Stimulated activated naive B cell treated with anti-CD40 and anti-IgM and Interleukin-4, amounts not matched to agents 10 μg/mL and 1 μg/mL and 100 μg/mL, for 72 hours (primary cell): ENCODE data around the gene DCN.
"Not testable (repeated sequence)": the region's sequence is repeated elsewhere in the genome, so short reads cannot be mapped to it uniquely, and the experiment has no call there.

ENCODE experiments used
- ATAC-seq, 2 donors: fragments of 150-1000 bp; cut with Tn5 transposase; replicated peaks; 2 replicates each; pipeline ENCODE4 v1.10.0; 2021; ENCODE audit warnings: moderate library complexity in 1 of 2
- DNase-seq: peaks from one replicate; pipeline ENCODE4 v3.0.0; 2021
- H3K27ac Mint-ChIP-seq: one replicate; pipeline ENCODE4 v1.8.0; 2022; ENCODE audit warnings: mild to moderate bottlenecking, mixed read lengths
- H3K27me3 Mint-ChIP-seq, 2 donors: one replicate each; pipeline ENCODE4 v1.8.0; 2022; ENCODE audit warnings: mixed read lengths in 2 of 2
- H3K36me3 Mint-ChIP-seq, 2 donors: one replicate each; pipeline ENCODE4 v1.8.0; 2022; ENCODE audit warnings: mixed read lengths in 2 of 2, mild to moderate bottlenecking in 1 of 2
- H3K4me1 Mint-ChIP-seq, 2 donors: one replicate each; pipeline ENCODE4 v1.8.0; 2022; ENCODE audit warnings: mixed read lengths in 2 of 2, mild to moderate bottlenecking in 1 of 2
- H3K4me3 Mint-ChIP-seq, 2 donors: one replicate each; pipeline ENCODE4 v1.8.0; 2022; ENCODE audit warnings: mild to moderate bottlenecking in 2 of 2, mixed read lengths in 2 of 2, moderate library complexity in 1 of 2
- H3K9me3 Mint-ChIP-seq, 2 donors: one replicate each; pipeline ENCODE4 v1.8.0; 2022; ENCODE audit warnings: mixed read lengths in 2 of 2, mild to moderate bottlenecking in 1 of 2

Gene DCN, protein sequence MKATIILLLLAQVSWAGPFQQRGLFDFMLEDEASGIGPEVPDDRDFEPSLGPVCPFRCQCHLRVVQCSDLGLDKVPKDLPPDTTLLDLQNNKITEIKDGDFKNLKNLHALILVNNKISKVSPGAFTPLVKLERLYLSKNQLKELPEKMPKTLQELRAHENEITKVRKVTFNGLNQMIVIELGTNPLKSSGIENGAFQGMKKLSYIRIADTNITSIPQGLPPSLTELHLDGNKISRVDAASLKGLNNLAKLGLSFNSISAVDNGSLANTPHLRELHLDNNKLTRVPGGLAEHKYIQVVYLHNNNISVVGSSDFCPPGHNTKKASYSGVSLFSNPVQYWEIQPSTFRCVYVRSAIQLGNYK

DNA sequence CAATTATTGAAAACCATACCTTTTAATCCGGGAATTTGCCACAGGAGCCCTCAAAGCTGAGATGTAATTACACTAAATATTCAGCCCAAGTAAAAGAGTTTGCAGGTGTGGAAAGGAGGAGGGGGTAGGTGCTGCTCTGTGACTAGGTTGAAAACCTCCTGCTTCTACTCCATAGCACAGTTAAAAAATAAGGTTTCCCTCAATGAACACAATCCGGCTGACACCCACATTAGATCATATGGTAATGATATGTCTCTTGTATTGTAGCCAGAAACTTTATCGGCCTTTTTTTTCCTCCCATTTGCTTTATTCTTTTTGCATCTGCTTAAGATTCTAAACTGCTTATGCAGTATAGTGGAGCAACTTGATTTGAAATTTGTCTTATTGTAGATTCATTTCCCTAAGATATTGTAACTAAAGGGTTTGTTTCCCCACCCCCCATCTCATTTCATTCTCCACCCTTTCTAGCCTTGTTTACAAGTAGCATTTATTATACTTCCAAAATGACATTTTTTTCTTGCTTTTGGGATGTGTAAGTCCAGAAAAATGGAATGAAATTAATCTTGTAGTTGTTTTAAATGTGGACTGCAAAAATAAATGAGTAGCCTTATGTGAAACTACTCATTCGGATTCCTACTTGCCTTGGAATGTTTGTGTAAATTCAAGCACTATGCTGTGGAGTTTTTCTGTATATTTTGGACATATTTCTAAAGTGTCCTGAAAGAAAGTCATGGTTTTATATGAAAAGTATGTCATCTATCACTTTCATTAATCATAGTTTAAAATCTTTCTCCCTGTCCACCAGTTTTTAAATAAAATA lies at the start of gene DCN:
TSS of gene DCN (minus strand) at position 182 of the 820 bp plus-strand sequence. CDS start 4,265 bp downstream, outside the sequence.
- ATAC-seq = no peak
- no peak for DNase-seq
- Mint-ChIP-seq H3K4me3 (no peak within 1 kb of the TSS), H3K27me3 (no peaks in the 10 kb centered on the region), H3K9me3 (no peaks in the 10 kb centered on the region), H3K36me3 (no peaks in the 10 kb centered on the region), H3K27ac (no peak within 1 kb of the TSS), H3K4me1 (no peaks in the 10 kb centered on the region)

DNA sequence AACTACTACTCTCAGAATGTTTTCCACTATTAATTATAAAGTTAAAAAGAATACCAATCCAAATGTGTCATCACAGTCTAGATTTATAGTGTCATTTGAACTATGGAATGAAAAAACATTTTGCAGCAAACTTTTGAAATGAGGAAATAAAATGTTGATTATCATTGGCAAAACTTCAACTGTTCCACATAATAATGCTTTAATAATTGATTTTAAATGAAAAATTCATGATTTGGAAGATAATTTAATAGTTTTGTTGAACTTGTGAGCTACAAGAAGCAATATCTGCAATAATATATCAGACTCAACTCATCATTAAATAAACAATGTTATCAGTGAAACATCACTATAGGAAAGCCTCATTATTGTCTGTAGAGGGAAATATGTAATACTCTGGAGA lies 48.2 kb upstream of the DCN start:
- Mint-ChIP-seq H3K27ac (no peak overlapping the region), H3K27me3 (peaks cover 0 to 10% of the 10 kb centered on the region in 2 donors), H3K36me3 (no peaks in the 10 kb centered on the region), H3K9me3 (peaks cover 0 to 2% of the 10 kb centered on the region in 2 donors), H3K4me1 (no peaks in the 10 kb centered on the region), H3K4me3 (no peak overlapping the region)
- ATAC-seq (no peak), DNase-seq (no peak)

DNA sequence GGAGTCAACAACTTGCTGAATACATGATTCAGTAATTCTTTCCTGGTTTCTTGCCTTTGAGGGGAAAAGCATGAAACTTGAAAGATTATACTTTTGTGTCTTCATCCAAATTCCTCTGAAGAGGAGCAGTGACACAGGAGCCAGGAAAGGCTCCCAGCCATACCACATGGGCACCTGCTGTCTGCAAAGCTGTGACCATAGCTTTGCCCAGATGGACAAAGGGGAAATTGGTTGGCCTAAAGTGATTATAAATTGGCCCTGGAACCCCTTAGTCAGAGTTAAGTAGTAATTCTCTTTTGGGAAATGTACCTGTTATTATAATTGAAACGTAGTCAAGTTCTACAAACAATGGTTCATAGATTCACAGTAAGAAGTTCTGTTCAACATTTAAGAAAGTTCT lies 44.3 kb upstream of the DCN start:
- H3K27ac Mint-ChIP-seq = no peak overlapping the region
- H3K36me3 Mint-ChIP-seq = no peaks in the 10 kb centered on the region
- H3K9me3 Mint-ChIP-seq = no peaks in the 10 kb centered on the region
- no peak overlapping the region for H3K4me3 Mint-ChIP-seq
- H3K4me1 Mint-ChIP-seq = no peaks in the 10 kb centered on the region
- ATAC-seq (no peak), DNase-seq (no peak)
- peaks cover 0 to 10% of the 10 kb centered on the region in 2 donors for H3K27me3 Mint-ChIP-seq

DNA sequence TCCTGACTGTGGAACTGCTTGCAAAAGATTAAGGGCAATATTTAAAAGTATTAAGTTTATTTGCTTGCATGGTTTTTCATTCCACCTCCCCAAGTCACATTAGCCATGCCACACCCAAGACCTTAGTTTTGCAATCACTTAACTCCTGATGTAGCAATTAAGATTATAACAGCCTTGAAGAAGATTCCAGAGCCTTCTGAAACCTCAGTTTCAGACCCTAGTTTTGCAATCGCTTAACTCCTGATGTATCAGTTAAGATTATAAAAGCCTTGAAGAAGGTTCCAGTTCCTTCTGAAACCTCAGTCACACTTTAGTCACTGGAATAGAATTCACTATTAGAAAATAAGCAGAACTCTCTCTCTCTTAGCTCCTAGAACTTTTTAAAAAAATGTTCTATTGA lies 42.7 kb upstream of the DCN start:
- no peak overlapping the region for H3K4me3 Mint-ChIP-seq
- H3K27me3 Mint-ChIP-seq = peaks cover 0 to 10% of the 10 kb centered on the region in 2 donors
- no peaks in the 10 kb centered on the region for H3K36me3 Mint-ChIP-seq
- H3K27ac Mint-ChIP-seq = no peak overlapping the region
- no peaks in the 10 kb centered on the region for H3K4me1 Mint-ChIP-seq
- ATAC-seq (no peak), DNase-seq (no peak)
- H3K9me3 Mint-ChIP-seq = no peaks in the 10 kb centered on the region

DNA sequence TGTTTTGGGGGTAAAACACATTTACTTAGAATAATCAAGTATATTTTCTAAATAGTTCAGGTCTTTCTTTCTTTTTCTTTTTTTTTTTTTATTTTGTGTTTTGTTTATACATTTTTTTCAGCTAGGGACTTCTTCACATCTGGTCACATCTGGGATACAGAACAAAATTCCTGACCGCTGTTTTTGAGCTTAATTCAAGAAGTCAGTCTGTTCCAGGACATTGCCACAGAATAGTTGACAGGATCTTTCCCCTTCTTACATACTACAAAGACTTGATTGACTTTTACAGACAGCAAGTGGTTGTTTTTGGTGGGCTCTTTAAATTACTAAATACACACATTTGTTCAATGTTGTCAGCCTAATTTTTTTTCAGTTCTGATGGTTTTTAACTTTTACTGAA lies 41.8 kb upstream of the DCN start:
- ATAC-seq (no peak), DNase-seq (no peak)
- H3K27ac Mint-ChIP-seq = no peak overlapping the region
- no peak overlapping the region for H3K4me3 Mint-ChIP-seq
- no peaks in the 10 kb centered on the region for H3K4me1 Mint-ChIP-seq
- no peaks in the 10 kb centered on the region for H3K9me3 Mint-ChIP-seq
- H3K36me3 Mint-ChIP-seq = no peaks in the 10 kb centered on the region
- H3K27me3 Mint-ChIP-seq = peaks cover 0 to 10% of the 10 kb centered on the region in 2 donors

DNA sequence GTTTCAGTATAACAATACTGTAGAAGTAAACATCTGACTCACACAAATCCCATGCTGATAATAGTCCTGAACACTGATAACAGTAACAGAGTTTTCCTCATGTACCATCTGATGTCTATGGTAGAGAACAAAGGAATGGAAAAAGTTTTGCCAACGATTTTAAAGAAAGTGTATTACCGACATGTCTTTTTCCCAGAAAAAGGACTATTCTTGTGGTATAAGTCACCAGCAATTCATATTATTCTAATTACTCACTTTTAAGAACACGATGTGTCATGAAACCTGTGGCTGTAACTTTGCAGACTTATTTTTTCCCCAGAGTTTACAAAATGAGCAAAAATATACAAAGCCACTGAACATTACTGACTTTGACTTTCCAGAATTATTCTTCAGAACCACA lies 40.1 kb upstream of the DCN start:
- Mint-ChIP-seq H3K36me3 (no peaks in the 10 kb centered on the region), H3K27ac (no peak overlapping the region), H3K27me3 (peaks cover 0 to 5% of the 10 kb centered on the region in 2 donors), H3K4me1 (no peaks in the 10 kb centered on the region), H3K9me3 (no peaks in the 10 kb centered on the region), H3K4me3 (no peak overlapping the region)
- no peak for ATAC-seq
- DNase-seq = no peak

DNA sequence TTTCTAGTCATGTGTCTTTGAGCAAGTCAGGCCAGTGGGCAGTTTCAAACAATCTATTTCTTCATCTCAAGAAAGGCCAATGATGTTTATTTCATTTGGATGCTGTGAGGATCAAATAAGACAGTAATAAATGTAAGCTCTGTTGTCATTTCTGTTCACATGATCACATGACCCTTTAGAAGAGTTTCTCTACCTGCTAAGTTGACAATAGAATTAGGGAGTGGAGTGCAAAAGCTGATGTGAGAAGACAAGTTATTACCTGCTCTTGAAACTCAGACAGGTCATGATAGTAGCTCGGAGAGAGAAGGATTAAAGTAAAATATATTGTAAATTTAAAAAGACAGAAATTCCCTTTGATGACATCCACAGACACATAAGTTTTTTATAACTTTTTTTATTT lies 37.3 kb upstream of the DCN start:
- H3K4me3 Mint-ChIP-seq = no peak overlapping the region
- no peak for ATAC-seq
- H3K27me3 Mint-ChIP-seq = no peaks in the 10 kb centered on the region

DNA sequence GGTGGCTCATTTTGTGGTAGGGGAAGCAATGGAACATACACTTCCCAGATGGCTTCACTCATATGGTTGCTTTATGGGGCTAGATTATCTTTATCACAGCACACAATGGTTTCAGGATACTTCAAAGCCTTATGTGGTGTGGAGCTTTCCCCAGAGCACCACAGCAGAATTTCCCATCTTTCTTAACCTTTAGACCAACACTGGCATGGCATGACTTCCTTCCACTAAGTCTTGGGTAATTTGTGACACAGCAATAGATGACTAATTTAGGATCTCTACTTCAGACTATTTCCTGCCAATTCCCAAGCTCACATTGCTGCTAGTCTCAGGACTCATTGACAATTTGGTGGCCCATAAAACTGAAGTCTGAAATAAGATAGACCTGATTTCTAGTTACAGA lies 36.9 kb upstream of the DCN start:
- Mint-ChIP-seq H3K27ac (no peak overlapping the region), H3K27me3 (no peaks in the 10 kb centered on the region), H3K4me3 (no peak overlapping the region), H3K4me1 (no peaks in the 10 kb centered on the region), H3K36me3 (no peaks in the 10 kb centered on the region), H3K9me3 (no peaks in the 10 kb centered on the region)
- no peak for DNase-seq
- ATAC-seq = no peak

More for the DNA sequence above, 37.3 kb upstream of the DCN start:
- Mint-ChIP-seq H3K9me3 (no peaks in the 10 kb centered on the region), H3K4me1 (no peaks in the 10 kb centered on the region), H3K36me3 (no peaks in the 10 kb centered on the region), H3K27ac (no peak overlapping the region)
- no peak for DNase-seq

DNA sequence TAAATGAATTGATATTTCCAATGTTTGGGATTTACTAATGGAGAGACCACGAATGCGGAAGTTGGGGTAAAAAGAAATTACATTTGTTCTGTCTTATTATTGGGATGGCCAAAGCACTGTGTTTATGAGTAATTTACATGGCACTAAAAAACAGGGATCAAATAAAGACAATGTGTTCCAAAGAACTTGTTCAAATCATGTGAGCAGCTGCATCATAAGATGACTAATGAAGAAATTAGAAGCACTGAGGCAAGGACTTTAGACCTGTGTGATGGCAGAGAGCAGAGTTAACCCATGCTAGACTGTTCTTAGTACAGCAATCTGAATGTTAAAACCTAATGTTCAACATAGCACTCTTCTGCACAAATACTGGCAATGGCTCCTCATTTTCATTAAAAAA lies 34.3 kb upstream of the DCN start:
- Mint-ChIP-seq H3K4me1 (no peaks in the 10 kb centered on the region), H3K4me3 (no peak overlapping the region), H3K27me3 (no peaks in the 10 kb centered on the region), H3K9me3 (peaks cover 0 to 5% of the 10 kb centered on the region in 2 donors), H3K36me3 (no peaks in the 10 kb centered on the region), H3K27ac (no peak overlapping the region)
- ATAC-seq (no peak), DNase-seq (no peak)

DNA sequence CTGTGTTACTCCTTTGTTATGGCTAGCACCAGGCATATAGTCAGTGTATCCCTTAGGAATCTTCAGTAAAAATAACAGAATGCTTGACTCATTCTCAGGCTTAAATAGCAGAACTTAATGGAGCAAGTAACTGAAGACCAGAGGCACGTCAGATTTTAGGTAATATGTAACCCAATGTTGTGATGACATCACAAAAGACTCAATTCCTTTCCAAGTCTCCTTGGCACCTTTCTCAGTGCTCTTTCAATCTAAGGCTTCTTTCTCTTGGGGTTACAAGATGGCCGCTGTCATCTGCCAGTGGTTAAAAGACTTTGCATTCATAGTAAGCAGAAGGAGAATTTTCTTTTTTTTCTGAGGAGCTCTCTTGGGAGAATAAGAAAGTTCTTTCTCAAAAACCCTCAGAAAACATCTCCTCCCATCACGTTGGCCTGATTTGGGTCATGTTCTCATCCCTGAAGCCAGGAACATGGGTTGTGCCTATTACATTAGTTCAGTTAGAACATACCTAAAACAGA lies 33.4 kb upstream of the DCN start:
- DNase-seq = no peak
- no peak overlapping the region for H3K4me3 Mint-ChIP-seq
- no peaks in the 10 kb centered on the region for H3K36me3 Mint-ChIP-seq
- H3K27me3 Mint-ChIP-seq = no peaks in the 10 kb centered on the region
- no peak overlapping the region for H3K27ac Mint-ChIP-seq
- H3K9me3 Mint-ChIP-seq = peaks cover 0 to 5% of the 10 kb centered on the region in 2 donors
- ATAC-seq = no peak
- H3K4me1 Mint-ChIP-seq = no peaks in the 10 kb centered on the region

DNA sequence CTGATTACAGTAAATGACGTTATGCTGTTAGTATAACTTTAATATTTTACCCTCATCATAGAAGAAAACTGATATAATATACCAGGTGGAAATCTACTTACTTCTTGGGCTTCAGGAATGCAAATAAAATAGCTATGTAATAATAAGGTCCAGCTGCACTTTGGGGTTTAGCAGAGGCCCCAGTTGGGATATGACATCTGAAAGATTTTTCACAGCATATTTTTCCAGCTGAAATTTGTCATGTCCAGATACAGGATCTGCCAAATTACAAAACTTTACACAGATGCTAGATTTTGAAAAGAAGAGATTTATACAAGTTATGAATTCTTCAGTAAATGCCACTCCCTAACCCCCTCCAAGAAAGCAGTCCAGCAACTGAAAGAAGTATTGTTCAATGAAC lies 29.2 kb upstream of the DCN start:
- no peak overlapping the region for H3K4me3 Mint-ChIP-seq
- DNase-seq = no peak
- H3K4me1 Mint-ChIP-seq = no peaks in the 10 kb centered on the region
- no peaks in the 10 kb centered on the region for H3K36me3 Mint-ChIP-seq
- peaks cover 0 to 7% of the 10 kb centered on the region in 2 donors for H3K9me3 Mint-ChIP-seq
- no peaks in the 10 kb centered on the region for H3K27me3 Mint-ChIP-seq
- no peak overlapping the region for H3K27ac Mint-ChIP-seq
- ATAC-seq = no peak

DNA sequence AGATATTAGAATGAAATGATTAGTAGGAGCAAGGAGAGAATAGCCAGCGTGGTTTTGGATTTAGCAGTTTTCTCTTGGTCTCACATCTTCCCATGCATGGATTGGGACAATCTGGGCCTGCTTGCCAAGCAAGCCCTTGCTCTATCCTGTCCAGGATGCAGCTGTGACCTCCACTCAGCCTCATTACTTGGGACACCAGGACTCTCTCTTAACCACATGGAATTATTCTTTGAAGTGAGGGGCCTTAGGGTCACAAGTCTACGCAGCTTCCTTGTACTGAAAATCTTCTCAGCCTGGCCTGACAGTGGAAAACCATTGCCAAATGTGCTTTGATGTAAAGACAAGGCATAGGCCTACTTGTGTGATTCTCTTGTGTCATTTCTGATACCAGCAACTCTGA lies 28.0 kb upstream of the DCN start:
- no peaks in the 10 kb centered on the region for H3K36me3 Mint-ChIP-seq
- DNase-seq (no peak), ATAC-seq (no peak)
- H3K27me3 Mint-ChIP-seq = no peaks in the 10 kb centered on the region
- H3K4me1 Mint-ChIP-seq = no peaks in the 10 kb centered on the region
- no peak overlapping the region for H3K27ac Mint-ChIP-seq
- H3K9me3 Mint-ChIP-seq = peaks cover 0 to 8% of the 10 kb centered on the region in 2 donors
- no peak overlapping the region for H3K4me3 Mint-ChIP-seq

DNA sequence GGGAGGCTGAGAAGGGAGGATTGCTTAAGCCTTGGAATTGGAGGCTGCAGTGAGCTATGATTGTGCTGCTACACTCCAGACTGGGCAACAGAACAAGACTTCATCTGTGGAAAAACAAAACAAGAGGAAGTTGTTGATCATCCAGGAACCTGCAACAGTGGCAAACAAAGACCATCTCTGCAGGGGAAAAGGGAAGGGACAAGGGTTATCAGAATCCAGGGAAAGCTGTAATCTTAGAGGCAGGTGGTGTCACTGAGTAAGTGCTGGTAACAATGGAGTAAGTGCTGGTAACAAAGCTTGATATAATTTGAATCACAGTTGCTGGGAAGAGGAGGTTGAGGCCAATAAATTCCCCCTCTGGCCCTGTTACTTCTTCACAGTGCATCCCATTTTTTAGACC lies 27.5 kb upstream of the DCN start:
- ATAC-seq (no peak), DNase-seq (no peak)
- Mint-ChIP-seq H3K4me1 (no peaks in the 10 kb centered on the region), H3K36me3 (no peaks in the 10 kb centered on the region), H3K27ac (no peak overlapping the region), H3K9me3 (peaks cover 0 to 8% of the 10 kb centered on the region in 2 donors), H3K27me3 (no peaks in the 10 kb centered on the region), H3K4me3 (no peak overlapping the region)

DNA sequence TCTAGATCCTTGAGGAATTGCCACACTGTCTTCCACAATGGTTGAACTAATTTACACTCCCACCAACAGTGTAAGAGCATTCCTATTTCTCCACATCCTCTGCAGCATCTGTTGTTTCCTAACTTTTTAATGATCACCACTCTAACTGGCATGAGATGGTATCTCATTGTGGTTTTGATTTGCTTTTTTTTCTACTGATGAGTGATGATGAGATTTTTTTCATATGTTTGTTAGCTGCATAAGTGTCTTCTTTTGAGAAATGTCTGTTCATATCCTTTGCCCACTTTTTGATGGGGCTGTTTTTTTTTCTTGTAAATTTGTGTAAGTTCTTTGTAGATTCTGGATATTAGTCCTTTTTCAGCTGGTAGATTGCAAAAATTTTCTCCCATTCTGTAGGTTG lies 24.7 kb upstream of the DCN start:
- DNase-seq, H3K27ac Mint-ChIP-seq, H3K36me3 Mint-ChIP-seq, H3K27me3 Mint-ChIP-seq, H3K4me1 Mint-ChIP-seq, H3K4me3 Mint-ChIP-seq, H3K9me3 Mint-ChIP-seq, ATAC-seq: not testable (repeated sequence)

DNA sequence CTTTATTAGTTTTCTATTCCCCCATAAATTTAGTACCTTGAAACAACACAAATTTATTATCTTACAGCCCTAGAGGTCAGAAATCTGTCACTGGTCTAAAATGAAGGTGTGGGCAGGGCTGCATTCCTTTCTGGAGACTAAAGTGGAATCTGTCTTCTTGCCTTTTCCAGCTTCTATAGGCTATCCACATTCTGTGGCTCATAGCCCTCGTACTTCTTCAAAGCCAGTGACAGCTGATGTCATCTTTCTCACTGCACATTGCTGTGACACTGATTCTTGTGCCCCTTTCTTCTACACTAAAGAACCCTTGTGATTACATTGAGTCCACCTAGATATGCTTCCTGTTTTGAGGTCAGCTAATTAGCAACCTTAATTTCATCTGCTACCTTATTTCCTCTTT lies 23.2 kb upstream of the DCN start:
- no peak for DNase-seq
- no peaks in the 10 kb centered on the region for H3K36me3 Mint-ChIP-seq
- H3K27ac Mint-ChIP-seq = no peak overlapping the region
- no peaks in the 10 kb centered on the region for H3K27me3 Mint-ChIP-seq
- H3K4me1 Mint-ChIP-seq = no peaks in the 10 kb centered on the region
- ATAC-seq = no peak
- peaks cover 0 to 4% of the 10 kb centered on the region in 2 donors for H3K9me3 Mint-ChIP-seq
- no peak overlapping the region for H3K4me3 Mint-ChIP-seq
